ENCODE results near the gene TUBE1.

- no peak for TF ChIP-seq RAD21 (IDR thresholded peaks at IDR 0.05; ENCODE audit: low read depth)
- TF ChIP-seq CTCF (IDR thresholded peaks at IDR 0.05 in 2 of 3, conservative IDR thresholded peaks at IDR 0.05 in 1 of 3; ENCODE audit: borderline replicate concordance in 1 of 3, insufficient read depth in 1 of 3, low read depth in 2 of 3, low read length in 2 of 3): no peak
- no peak for TF ChIP-seq SIN3A (IDR thresholded peaks at IDR 0.05; ENCODE audit: low read depth)
- no peak for TF ChIP-seq SP1 (IDR thresholded peaks at IDR 0.05; ENCODE audit: low read depth)
- no peak for TF ChIP-seq FOSL1 (IDR thresholded peaks at IDR 0.05; ENCODE audit: low read depth)
- no peak for TF ChIP-seq TCF7L2 (IDR thresholded peaks at IDR 0.05; ENCODE audit: borderline replicate concordance, extremely low read depth, insufficient read depth, insufficient read length)
- TF ChIP-seq POLR2AphosphoS5 (IDR thresholded peaks at IDR 0.05; ENCODE audit: low read depth, low read length): no peak
- no peak for TF ChIP-seq YY1 (IDR thresholded peaks at IDR 0.05; ENCODE audit: extremely low read depth, insufficient replicate concordance, low read depth, low read length)
- no peak for TF ChIP-seq REST (IDR thresholded peaks at IDR 0.05; ENCODE audit: low read depth)
Observed at GRCh38 chr6:112030961-112031660, 56.2 kb downstream of the TUBE1 start.

Data from HCT116 (cell line).